ENCODE measurements around the gene MFNG.
"Not testable (repeated sequence)": the region's sequence is repeated elsewhere in the genome, so short reads cannot be mapped to it uniquely, and the experiment has no call there.

The MFNG gene

DNA sequence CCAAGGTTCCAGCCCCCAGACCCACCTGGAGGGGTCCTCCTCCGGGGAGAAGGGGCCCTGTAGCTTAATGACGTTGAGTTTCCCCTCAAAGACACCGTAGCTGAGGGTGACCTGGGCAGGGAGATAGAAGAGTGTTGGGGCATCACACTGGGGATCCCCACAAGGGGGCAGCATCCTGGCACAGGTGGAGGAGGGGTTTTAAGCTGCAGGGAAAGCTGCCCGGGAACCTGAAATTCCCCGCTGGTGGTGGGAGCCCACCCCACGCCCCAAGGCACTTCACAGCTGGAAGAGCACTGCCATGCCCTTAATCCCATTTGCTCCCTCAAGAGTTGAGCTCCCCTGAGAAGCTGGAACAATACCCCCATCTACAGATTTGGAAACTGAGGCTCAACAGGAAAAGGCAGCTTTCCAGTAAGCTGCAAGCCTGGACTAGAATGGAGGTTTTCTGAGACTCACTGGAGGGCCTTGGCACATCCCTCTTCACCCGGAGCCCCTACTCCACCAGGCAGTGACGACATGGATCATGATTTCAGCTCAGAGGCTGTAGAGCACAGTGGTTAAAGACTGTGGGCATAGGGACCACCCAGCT is 13.7 kb downstream of the MFNG start:
- DNase-seq, result peak; percentile 49 to 50

DNA sequence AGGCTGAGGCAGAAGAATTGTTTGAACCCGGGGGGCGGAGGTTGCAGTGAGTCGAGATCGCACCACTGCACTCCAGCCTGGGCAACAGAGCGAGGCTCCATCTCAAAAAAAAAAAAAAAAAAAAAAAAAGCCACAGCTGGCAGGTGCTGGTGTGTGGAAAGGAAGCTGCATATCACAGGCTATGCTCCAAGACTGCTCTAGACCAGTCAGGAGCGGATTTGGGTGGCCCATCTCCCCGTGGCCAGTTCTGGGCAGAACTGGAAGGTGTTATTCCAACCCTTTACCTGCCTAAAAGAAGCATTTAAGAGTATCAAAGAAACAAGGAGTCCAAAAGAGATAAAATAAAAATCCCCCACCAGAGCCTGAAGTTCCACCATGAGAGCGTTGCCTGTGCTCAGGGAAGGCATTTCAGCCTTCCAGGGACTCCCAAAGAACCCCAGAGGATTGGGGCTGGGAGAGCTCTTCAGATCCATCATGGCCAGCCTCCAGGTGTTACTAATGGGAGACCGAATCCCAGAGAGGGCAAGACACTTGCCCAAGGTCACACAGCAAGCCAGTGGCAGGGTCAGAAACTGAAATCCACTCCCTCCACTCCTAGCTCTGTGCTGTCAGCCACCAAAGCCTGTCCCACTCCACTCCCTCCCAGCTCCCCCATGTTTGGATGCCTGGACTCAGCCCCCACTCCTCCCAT is 14.3 kb downstream of the MFNG start:
- DNase-seq, result no peak

DNA sequence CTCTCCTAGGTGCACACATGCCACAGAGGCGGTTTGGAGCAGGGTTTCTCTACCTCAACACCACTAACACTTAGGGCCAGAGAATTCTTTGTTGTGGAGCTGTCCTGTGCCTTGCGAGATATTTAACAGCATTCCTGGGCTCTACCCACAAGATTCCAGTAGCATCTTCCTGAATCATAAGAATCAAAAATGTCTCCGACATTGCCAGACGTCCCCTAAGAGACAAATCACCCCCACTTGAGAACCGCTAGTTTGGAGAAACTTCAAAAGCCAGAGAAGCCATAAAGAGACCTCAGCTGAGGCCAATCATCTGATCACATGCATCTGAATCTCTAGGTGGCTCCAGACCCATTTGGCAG is 16.1 kb downstream of the MFNG start:
- no peak for DNase-seq

DNA sequence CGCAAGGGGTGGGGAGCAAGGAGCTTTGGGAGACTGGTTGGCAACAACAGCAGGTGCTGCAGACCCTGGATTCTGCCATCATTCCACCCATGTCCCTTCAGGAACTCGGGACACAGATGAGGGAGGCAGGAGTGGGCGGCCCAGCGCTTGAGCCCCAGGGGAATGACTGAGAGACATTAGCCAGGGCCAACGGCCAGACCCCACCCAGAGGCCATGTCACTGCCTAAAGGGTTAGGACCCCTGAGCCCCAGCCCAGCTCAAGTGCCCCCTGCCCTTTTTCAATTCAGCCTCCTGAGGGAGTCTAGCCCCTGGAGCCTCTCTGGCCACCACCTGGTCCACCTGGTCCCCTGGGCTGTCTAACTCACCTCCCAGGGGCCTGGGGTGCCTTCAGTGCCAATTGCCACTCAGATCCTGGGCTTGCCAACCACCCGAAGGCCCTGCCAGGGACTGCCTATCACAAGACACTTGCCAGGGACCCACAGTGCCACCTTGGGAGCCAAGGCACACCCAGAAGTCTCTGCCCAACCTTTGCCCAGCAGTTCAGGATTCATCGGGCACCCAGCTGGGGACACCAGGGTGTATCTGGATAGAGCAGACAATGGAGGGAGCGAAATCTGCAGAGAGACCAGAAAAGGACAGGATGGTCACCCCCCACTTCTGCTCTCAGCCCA is 16.6 kb downstream of the MFNG start:
- DNase-seq, result no peak

DNA sequence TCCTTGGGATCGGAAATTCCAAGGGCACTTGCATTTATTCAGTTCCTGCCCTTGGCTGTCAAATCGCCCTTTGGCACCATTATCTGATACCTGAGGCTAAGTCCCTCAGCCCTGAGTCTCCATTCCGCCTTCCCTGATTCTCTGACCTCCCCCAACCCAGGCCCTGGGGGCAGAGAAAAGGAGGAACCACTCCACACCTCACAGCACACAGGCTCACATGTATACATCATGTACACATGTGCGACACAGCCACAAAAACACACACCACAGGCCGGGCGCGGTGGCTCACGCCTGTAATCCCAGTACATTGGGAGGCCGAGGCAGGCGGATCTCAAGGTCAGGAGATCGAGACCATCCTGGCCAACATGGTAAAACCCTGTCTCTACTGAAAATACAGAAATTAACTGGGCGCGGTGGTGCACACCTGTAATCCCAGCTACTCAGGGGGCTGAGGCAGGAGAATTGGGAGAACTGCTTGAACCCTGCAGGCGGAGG is 17.9 kb downstream of the MFNG start:
- DNase-seq, result not testable (repeated sequence)

DNA sequence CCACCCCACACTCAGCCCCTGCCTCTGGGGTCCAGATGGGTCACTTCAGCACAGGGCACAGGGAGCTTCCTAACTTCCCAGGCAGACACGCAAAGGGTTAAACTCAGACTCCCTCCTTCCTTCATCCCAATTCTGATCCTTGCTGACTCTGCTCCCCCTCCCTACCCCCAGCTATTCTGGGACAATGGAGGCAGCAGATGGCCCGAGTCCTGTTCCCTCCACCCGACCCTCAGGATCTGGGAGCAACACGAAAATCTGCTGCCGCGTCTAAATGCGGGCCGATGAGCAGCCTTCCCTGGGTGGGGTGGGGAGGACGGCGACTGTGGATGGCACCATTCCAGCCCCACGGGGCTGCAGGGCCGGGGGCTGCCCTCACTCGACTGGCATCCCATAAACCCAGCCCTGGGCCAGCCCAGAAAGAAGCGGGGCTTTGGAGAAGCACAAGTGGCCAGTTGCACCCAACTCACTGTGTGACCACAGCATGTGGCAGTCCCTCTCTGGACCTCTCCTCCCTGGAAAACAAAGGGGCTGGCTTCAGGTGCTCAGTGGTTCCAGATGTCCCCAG is 18.7 kb downstream of the MFNG start:
- DNase-seq, result no peak

DNA sequence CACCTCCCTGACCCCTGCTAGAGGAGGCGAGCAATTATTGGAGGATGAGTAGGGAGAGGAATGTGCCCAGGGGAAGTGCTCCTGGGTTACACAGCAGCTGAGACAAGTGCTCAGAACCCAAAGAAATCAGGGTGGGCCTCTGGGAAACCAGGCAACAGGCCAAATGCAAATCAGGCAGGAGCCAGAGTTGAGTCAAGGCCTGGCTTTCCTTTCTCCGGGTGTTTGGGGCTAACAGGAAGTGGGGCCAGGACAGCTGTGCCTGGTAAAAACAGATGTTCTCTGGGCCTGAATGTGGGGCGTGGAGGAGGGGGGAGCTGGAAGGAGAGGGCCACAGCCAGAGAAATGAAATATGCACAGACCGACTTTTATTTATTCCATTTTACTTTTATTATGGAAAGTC is 22.0 kb downstream of the MFNG start:
- DNase-seq, result no peak

DNA sequence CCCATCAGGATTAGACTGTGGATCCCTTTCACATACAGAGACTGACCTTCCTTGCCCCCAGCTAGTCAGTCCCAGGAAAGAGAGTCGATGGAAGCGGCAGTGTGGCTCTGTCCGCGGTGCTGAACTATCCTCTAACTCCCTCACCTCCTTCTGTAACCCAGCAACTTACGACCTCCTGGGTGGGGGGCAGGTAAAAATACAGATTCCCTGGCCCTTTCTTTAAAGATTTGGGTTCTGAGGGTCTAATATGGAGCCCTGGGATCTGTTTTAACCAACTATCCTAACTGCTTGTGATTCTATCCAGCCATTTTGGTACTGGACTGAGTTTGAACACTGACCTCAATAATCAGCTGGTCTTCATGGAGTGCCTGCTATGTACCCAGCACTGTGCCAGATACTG is 23.2 kb downstream of the MFNG start:
- no peak for DNase-seq

DNA sequence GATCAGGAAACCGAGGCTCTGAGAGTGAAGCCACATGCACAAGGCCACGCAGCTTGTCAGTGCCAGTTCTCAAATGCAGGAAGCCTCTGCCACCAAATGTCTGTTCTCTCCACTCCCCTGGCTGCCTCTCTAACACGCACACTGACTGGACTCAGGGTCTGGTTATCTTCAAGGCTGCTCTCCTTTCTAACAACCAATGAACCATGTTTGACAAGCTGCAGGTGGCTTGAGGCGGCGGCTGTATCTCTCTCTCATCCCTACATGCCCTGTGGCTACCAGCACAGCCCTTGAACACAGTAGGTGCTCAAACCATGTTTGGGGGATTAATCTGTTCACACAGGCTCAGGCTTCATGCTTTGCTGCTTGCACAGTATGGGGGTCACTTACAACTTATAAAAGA is 23.7 kb downstream of the MFNG start:
- DNase-seq, result no peak

DNA sequence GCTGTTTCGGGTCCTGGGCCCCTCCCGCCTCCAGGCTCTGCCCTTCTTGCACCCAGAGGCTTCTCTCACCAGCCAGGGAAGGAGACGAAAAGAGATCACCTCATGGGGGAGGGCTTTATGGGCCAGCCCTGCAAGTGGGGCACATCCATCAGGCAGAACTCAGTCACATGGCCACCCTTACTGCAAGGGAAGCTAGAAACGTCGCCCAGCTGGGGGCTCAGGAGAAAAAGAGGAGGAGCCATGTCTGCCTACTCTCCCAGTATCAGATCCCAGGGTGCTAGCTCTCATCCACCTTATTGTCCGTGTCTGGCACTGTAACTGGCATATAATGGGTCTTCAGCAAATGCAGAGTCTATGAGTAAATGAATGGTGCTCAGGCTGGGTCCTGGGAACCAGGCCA is 24.2 kb downstream of the MFNG start:
- no peak for DNase-seq

DNA sequence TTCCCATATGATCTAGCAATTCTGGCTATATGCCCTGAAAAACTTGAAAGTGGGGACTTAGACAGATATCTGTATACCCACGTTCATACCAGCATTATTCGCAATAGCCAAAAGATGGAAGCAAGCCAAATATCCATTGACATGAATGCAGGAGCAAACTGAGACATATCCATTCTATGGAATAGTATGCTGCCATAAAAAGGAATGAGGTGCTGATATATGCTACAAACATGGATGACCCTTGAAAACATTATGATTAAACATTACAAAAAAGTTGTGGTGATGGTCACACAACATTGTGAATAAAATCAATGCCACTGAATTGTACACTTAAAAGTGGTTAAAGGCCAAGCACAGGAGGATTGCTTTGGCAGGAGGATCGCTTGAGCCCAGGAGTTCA is 25.5 kb downstream of the MFNG start:
- DNase-seq, result no peak

DNA sequence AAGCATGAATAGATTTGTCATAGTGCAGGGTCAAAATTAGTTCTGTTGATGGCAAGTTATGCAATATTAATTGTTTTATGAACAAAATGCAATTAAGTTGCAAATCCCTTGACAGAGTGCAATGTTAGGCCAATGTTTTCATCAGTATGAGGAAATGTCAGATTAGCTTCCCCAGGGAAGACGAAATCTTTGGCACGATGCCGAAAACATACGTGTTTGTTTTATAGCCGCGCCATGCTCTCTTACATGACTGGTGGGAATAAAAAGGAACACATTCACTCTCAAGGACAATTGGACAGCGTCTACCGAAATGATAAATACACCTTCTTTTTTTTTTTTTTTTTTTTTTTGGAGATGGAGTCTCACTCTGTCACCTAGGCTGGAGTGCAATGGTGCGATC is 27.0 kb downstream of the MFNG start:
- no peak for DNase-seq

DNA sequence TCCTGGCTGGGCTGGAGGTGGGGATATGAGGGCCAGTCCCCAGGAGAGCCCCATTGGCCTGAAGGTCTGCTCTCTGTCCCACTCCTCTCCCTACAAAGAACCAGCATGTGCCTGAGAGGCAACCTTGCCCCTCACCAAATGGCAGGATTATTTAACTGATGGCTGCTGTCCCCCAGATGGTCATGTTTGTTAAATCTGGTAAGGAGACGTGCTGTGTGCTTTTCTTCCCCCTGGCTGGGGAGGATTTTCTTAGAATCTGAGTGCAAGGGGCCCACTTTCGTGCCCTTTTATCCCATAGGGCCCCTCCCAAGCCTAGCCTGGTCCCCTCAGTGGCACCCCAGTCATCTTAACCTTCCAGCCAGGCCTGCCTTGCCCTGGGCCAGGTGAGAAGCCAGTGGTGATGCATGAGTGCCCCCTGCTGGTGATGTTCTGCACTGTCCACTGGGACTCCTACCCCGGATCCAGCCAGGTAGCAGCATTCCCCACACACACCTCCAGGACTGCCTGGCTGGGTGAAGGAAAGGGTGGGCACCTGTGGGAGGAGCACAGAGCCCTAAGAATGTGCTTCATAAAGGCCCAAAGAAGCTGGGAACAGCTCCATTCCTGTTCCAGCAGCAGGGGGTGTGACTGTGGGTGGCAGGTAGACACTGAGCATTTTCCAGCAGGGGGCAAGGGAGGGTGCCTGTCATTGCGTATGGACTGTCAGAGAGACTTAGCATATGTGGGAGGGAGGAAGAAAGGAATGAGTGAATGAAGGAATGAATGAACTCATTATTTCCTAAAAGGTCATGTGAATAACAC is 28.9 kb downstream of the MFNG start:
- DNase-seq, result peak; percentile 80 to 83

DNA sequence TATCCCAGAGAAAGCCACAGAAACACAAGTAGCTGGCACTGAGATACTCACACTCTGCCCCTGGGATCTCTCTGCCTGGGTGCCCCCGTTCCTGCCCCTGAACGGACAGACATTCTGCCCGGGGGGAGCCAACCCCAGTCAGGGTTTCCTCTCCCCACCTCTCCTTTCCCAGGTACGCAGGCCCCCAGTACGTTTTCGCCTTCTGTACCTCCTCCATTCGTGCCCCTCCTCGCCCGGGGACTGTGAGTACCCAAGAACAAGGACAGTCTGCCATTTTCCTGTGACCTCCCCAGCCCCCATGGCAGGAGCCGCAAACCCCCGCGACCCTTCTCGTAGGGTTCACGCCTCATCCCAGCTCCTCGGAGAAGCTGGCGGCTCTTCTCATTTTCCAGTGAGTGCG is 29.8 kb downstream of the MFNG start:
- DNase-seq, result no peak

DNA sequence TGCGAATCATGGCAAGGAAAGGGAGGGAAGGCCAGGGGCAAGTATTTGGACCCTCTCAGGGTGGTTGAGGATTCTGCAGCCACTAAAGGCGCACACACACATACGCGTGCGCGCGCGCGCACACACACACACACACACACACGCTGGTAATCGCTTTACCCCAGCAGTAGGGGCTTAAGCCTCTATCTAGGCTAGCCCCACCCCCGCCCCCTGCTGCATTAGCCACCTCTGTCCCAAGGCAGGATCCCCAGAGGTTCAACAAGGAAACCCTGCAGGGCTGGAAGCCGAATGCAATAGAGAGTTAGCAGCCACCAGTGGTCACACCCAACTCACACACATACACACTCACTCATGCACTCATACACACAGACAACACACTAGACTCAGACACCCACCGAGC is 30.3 kb downstream of the MFNG start:
- no peak for DNase-seq

DNA sequence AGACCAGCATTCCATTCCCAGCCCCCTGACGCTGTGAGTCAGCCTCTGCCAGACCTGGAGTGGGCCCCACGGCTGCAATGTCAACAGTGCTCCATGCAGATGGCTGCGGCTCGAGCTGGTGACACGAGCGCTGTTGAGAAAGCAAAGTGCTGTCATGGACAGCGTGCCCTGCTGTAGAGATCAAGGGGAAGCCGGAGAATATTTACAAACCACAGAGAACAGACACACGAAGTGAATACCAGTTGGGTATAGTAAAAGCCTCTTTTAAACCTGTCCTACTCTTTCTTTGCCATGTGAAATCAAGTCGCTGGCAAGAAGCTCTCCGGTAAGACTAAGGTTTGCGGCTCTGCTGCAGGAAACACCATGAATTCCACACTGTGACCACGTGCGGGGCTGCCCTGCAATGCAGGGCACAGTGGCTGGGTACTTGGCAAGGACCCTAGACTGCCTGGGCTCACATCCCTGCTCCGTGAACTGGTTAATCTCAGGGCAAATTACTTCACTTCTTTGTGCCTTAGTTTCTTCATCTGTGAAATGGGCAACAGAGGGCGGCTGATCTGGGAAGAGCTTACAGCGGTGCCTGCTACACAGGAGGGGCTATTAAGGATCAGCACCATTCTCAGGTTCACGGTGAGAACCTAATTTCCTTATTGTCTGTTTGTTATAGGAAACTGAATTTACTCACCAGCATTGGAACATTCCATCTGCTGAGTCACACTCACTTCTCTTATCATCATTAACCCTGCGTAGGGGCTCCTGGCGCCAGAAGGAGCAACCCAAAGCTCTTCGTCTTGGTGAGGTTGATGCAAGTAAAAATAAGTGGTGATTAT is 31.1 kb downstream of the MFNG start:
- DNase-seq, result no peak

DNA sequence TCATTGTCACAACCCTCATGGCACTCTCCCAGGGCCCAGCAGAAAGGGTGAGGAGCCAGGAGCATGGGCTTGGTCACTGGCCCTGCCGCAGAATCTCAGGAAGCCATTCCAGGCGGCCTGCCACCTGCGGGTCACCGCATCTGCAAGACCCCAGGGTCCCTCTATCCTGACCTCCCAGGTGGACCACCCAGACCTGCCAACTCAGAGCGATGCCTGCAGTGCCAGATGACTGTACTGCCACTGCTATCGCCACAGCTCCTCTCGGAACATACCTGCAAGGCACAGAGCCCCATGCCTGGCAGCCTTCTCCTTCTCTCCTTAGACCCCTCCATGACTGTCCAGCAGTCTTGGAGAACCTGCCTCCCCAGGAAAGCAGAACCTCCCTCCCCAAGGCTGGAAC is 32.5 kb downstream of the MFNG start:
- no peak for DNase-seq

DNA sequence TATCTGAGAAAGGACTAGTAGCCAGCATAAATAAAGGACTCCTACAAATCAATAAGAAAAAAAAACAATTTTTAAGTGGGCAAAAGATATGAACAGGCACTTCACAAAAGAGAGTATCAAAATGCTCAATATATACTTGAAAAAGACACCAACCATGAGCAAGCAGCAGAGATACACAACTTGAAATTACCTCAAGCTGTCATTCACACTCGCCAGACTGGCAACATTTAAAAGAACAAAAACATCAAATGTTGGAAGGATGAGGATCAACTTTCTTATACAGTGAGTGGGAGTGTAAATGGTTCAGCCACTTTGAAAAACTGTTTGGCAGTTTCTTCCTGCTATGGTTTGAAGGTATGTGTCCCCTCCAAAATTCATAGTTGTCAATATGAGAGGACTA is 35.0 kb downstream of the MFNG start:
- DNase-seq, result no peak

DNA sequence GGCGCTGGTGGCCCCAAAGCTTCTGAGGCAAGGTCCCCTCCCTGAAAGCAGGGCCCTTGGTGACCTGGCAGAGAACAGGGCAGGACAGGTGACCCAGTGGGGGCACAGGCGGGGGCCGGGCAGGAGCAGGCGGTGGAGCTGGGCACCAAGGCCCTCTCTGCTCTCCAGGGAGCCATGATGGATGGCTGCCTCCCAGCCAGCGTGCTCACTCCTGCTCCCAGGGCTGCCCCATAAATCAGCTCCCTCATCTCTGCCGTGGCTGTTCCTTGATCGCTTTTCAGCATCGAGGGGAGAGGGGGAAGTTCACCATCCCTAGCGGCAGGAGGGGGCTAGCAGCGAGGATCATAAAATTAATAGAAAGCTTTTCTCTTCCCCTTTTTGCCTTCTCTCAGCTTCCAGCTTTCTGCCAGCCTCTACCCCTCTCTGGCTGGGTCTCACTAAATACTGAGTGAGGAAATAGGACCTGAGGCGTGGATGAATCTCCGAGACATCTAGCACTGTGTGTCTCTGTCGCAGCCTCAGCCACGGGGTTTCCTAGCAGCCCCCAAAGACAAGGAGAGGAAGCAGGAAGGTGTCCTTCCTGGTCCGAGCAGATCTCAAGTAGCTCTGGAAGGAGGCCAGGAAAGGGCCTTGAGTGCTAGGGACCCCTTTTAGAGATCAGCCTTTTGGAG is 36.7 kb downstream of the MFNG start:
- DNase-seq, result no peak

DNA sequence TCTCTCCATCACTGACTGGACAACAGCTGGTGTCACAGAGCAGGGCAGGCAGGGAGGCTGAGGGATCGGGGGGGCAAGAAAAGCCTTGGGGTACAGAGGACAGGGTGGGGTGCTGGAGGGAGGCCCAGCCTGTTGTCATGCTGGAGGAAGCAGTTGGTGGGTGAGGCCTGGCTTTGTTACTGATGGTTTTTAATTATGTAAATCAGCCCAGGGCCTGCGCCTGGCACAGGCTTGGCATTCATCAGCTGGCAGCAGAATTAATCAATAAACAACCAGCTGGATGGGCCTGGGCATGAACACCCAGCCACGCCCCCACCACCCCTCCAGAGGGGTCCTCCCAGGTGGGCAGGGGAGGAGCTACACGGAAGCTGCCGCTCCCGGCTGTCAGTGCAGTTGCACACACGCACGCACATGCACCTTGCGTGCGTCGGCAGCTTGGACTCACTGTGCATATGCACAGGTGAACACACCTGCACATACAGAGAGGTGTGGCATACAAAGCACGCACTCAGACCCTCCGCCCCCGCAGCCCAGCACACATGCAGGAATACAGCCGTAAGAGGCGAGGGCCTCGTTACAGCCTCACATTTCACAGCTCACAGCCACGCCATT is 37.6 kb downstream of the MFNG start:
- DNase-seq, result no peak

DNA sequence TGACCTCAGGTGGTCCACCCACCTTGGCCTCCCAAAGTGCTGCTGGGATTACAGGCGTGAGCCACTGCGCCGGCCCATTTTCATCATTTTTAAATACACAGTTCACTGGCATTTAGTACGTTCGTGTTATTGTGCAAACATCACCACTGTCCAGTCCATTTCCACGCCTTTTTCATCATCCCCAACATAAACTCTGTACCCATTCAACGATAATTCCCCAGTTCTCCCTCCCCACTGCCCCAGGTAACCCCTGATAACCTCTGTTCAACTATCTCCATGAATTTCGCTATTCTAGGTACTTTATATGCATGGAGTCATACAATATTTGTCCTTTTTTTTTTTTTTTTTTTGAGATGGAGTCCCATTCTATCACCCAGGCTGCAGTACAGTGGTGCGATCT is 40.7 kb downstream of the MFNG start:
- DNase-seq, result no peak
